HepG2 (cell line): ENCODE measurements around the gene P4HTM. TPM values are rescaled to one million over a fixed set of nuclear protein-coding genes. Genes with fewer than 3 reads are reported as not detected.

Experiments used
- ATAC-seq: fragments of 200-7000 bp; cut with Tn5 transposase; 3 replicates; pipeline ENCODE4 v1.9.1; 2020; ENCODE audit warnings: mild to moderate bottlenecking, moderate library complexity
- BruUV-seq: library from RNA; stranded (reverse); fragments of 400-500 nt; replicated peaks from 2 replicates; lab custom pipeline; 2021; lab: Mats Ljungman, UMichigan
- CTCF ChIA-PET: fragments of 300-600 bp; formaldehyde crosslinking; extraction: SDS; loops from one replicate; lab custom pipeline; 2021; ENCODE audit warnings: low total read pairs, inconsistent platforms, low intra/inter-chr PET ratio; lab: Yijun Ruan, JAX
- POLR2A ChIA-PET: fragments of 350-600 bp; sonication (Branson Sonifier 250); formaldehyde crosslinking; loops from one replicate; lab custom pipeline; 2020; ENCODE audit warnings: antibody characterized with exemption, inconsistent platforms; lab: Yijun Ruan, JAX
- DNase-seq: peaks from one replicate; pipeline ENCODE4 v3.0.0-alpha.2; 2015; ENCODE audit warnings: low spot score
- FAIRE-seq: peaks from 3 replicates; lab custom pipeline; 2011; peaks lifted over from hg19 to GRCh38; lab: Jason Lieb, UNC
- H2AFZ ChIP-seq: one replicate; pipeline ENCODE4 v1.6.1; 2011; ENCODE audit warnings: low read length, inconsistent platforms
- H3K27ac ChIP-seq: fragments of 300-600 bp; 3 replicates; pipeline ENCODE4 v1.8.0; 2011; ENCODE audit warnings: mixed run types, mild to moderate bottlenecking, mixed read lengths, low read length, inconsistent platforms; ENCODE audit not compliant: insufficient read depth; ENCODE audit errors: extremely low read length
- H3K27me3 ChIP-seq, 2 experiments: fragments of 200-600 bp in 1 of 2; 2 replicates in 1 of 2; 3 replicates in 1 of 2; pipeline versions ENCODE4 v1.6.0 to v1.8.0; 2011; ENCODE audit warnings: low read length in 2 of 2, mild to moderate bottlenecking in 2 of 2, moderate library complexity in 2 of 2, inconsistent platforms in 1 of 2; ENCODE audit not compliant: insufficient read depth in 2 of 2, control insufficient read depth in 1 of 2
- H3K36me3 ChIP-seq, 2 experiments: fragments of 200-600 bp in 1 of 2; replicated peaks in 1 of 2; 2 replicates in 1 of 2; 3 replicates in 1 of 2; pipeline versions ENCODE4 v1.5.1 to v1.8.0; 2011; ENCODE audit warnings: low read length in 2 of 2, inconsistent platforms in 1 of 2; ENCODE audit not compliant: insufficient read depth in 2 of 2, control insufficient read depth in 1 of 2
- H3K4me1 ChIP-seq: 2 replicates; pipeline ENCODE4 v1.5.1; 2012; ENCODE audit warnings: low read length, inconsistent platforms; ENCODE audit not compliant: insufficient read depth
- H3K4me2 ChIP-seq: 2 replicates; pipeline ENCODE4 v1.6.0; 2011; ENCODE audit warnings: low read depth, low read length, inconsistent platforms
- H3K4me3 ChIP-seq, 3 experiments: fragments of 200-600 bp in 1 of 3; sonication (generic), shearing (Covaris generic) in 1 of 3; replicated peaks in 1 of 3; 2 replicates each; pipeline ENCODE4 v1.5.1; 2011 to 2016; ENCODE audit warnings: low read length in 3 of 3, inconsistent platforms in 2 of 3, low read depth in 2 of 3, mild to moderate bottlenecking in 2 of 3, control low read depth in 1 of 3, mixed read lengths in 1 of 3; ENCODE audit not compliant: insufficient read depth in 1 of 3
- H3K79me2 ChIP-seq: one replicate; pipeline ENCODE4 v1.6.1; 2011; ENCODE audit warnings: low read length, inconsistent platforms; ENCODE audit not compliant: insufficient read depth
- H3K9ac ChIP-seq: 2 replicates; pipeline ENCODE4 v1.6.0; 2011; ENCODE audit warnings: mild to moderate bottlenecking, low read depth, low read length, inconsistent platforms; ENCODE audit not compliant: insufficient read depth
- H3K9me3 ChIP-seq: 2 replicates; pipeline ENCODE4 v1.5.1; 2012; ENCODE audit warnings: mild to moderate bottlenecking, low read length
- H4K20me1 ChIP-seq: 2 replicates; pipeline ENCODE4 v1.6.0; 2011; ENCODE audit warnings: inconsistent platforms, mild to moderate bottlenecking, low read length, moderate library complexity; ENCODE audit not compliant: insufficient read depth
- ATF6 ChIP-seq: sonication (generic); formaldehyde crosslinking; conservative IDR thresholded peaks from 2 replicates; pipeline ENCODE4 v1.4.0; 2020; ENCODE audit warnings: missing genetic modification reagents
- CENPX ChIP-seq: sonication (generic); formaldehyde crosslinking; IDR thresholded peaks from 2 replicates; pipeline ENCODE4 v1.9.0; 2021; ENCODE audit warnings: mild to moderate bottlenecking, missing genetic modification reagents, moderate library complexity
- DNMT3B ChIP-seq: conservative IDR thresholded peaks from 2 replicates; pipeline ENCODE4 v1.6.1; 2016; ENCODE audit warnings: missing biosample characterization, control low read depth
- MEIS2 ChIP-seq: sonication (generic); formaldehyde crosslinking; IDR thresholded peaks from 2 replicates; pipeline ENCODE4 v1.9.0; 2021; ENCODE audit warnings: mild to moderate bottlenecking, missing genetic modification reagents
- MYPOP ChIP-seq: sonication (generic); formaldehyde crosslinking; IDR thresholded peaks from 2 replicates; pipeline ENCODE4 v1.8.1; 2023; ENCODE audit warnings: mild to moderate bottlenecking, moderate library complexity, missing genetic modification reagents
- POLR2A ChIP-seq, 2 experiments: IDR thresholded peaks; 2 replicates each; pipeline ENCODE4 v1.6.1; 2011; ENCODE audit warnings: low read depth in 2 of 2, low read length in 2 of 2, mild to moderate bottlenecking in 1 of 2, moderate library complexity in 1 of 2; ENCODE audit not compliant: insufficient read depth in 1 of 2
- POLR2G ChIP-seq: fragments of 200-400 bp; formaldehyde crosslinking; IDR thresholded peaks from 2 replicates; pipeline ENCODE4 v1.6.1; 2018; ENCODE audit warnings: mild to moderate bottlenecking, low read depth, low read length, moderate library complexity
- RBFOX2 ChIP-seq: fragments of 200-400 bp; formaldehyde crosslinking; IDR thresholded peaks from 2 replicates; pipeline ENCODE4 v1.6.1; 2017; ENCODE audit warnings: low read depth, mild to moderate bottlenecking, low read length
- REL ChIP-seq: sonication (generic); formaldehyde crosslinking; conservative IDR thresholded peaks from 2 replicates; pipeline ENCODE4 v1.8.0; 2022; ENCODE audit warnings: mild to moderate bottlenecking, missing genetic modification reagents, moderate library complexity
- SNAPC4 ChIP-seq: sonication (generic); formaldehyde crosslinking; IDR thresholded peaks from 2 replicates; pipeline ENCODE4 v1.4.0; 2020; ENCODE audit warnings: mild to moderate bottlenecking, missing genetic modification reagents
- TGIF2 ChIP-seq: IDR thresholded peaks from 2 replicates; pipeline ENCODE4 v1.6.1; 2016; ENCODE audit warnings: control low read depth, missing compliant biosample characterization
- ZNF564 ChIP-seq: sonication (generic); formaldehyde crosslinking; IDR thresholded peaks from 2 replicates; pipeline ENCODE4 v1.8.1; 2023; ENCODE audit warnings: mild to moderate bottlenecking, missing genetic modification reagents
- ZNF572 ChIP-seq: sonication (generic); formaldehyde crosslinking; IDR thresholded peaks from 2 replicates; pipeline ENCODE4 v1.5.1; 2020; ENCODE audit warnings: mild to moderate bottlenecking, missing genetic modification reagents
- ZNF672 ChIP-seq: sonication (generic); formaldehyde crosslinking; IDR thresholded peaks from 2 replicates; pipeline ENCODE4 v1.8.1; 2022; ENCODE audit warnings: missing genetic modification reagents
- WGBS: methylation state at CpG from one replicate; pipeline ENCODE4 v1.1.6; 2017; ENCODE audit warnings: low lambda C conversion rate; 5-methylcytosine and 5-hydroxymethylcytosine counted together
- in situ Hi-C: cut with HindIII; loops from 2 replicates; pipeline ENCODE4 v1.10.0; 2017; ENCODE audit warnings: low pct_unique_long_range_greater_than_20kb; ENCODE audit not compliant: extremely low pct_ligation_motif_present
- intact Hi-C: fragments of 100-400 bp; cut with micrococcal nuclease; formaldehyde crosslinking; loops from one replicate; pipeline ENCODE4 v1.10.0; 2022; ENCODE audit not compliant: unreplicated experiment
- polyA plus RNA-seq, 8 experiments: library from polyadenylated mRNA; depleted of rRNA in 3 of 8; stranded (reverse) in 7 of 8; unstranded in 1 of 8; fragments of >200 nt; fragmentation: Illumina TruSeq in 4 of 8; extraction: Trizol in 4 of 8; gene quantifications; 2 replicates each; pipeline versions ENCODE4 v1.2.1 to v1.2.3, GENCODE V29; 2011 to 2016; ENCODE audit warnings: low read depth in 4 of 8, missing spikeins in 1 of 8, mixed read lengths in 1 of 8; ENCODE audit not compliant: insufficient read depth in 1 of 8
- total RNA-seq, 5 experiments: library from RNA; depleted of rRNA; stranded (reverse); fragments of >200 nt; fragmentation: Illumina TruSeq; extraction: Trizol; gene quantifications; 2 replicates each; pipeline ENCODE4 v1.2.3, GENCODE V29; 2016; ENCODE audit warnings: low read depth in 1 of 5

The P4HTM gene
- total and polyA plus RNA-seq, 2 of the 13 experiments (the other 11 are each of a cell fraction or from before 2014, with no cell fraction given), result 0.01 TPM; not detected in 1

- H4K20me1 ChIP-seq, result no peaks in the 10 kb centered on the region
- intact Hi-C loops, result no loop called here
- H3K27me3 ChIP-seq, result no peaks in the 10 kb centered on the region
- WGBS, result 91% methylated on average over 8 of the region's 9 CpGs
- ChIA-PET CTCF (no interaction called here), POLR2A (interaction anchor here (2.3 to 11.1 kb wide), 2 partner anchors 18 to 21 kb away, joined by 38 to 280 read pairs; partner anchors contain the start of gene WDR6)
- FAIRE-seq (no peak), DNase-seq (no peak), ATAC-seq (no peak)
- H3K9ac ChIP-seq, result no peak overlapping the region
- H3K4me1 ChIP-seq, result peaks cover 55% of the 10 kb centered on the region
- in situ Hi-C loops, result no loop called here
- 0 out of 2 replicates have a peak overlapping the region, but pooled peaks have one; percentile 90 for H3K4me2 ChIP-seq
- no peaks in the 10 kb centered on the region for H3K9me3 ChIP-seq
- no peak overlapping the region for H3K27ac ChIP-seq
- BruUV-seq, result no TSS peak
- peaks cover 28 to 55% of the 10 kb centered on the region in 2 experiments for H3K36me3 ChIP-seq
- H3K4me3 ChIP-seq, result no peak overlapping the region
- peaks cover 22% of the 10 kb centered on the region for H3K79me2 ChIP-seq
- no peak overlapping the region for H2AFZ ChIP-seq
- TF ChIP-seq DNMT3B (CRISPR knock-in tag) (no peak), REL (no peak), POLR2G (peak; percentile 64), SNAPC4 (CRISPR knock-in tag) (no peak), MYPOP (CRISPR knock-in tag) (no peak), ZNF672 (CRISPR knock-in tag) (no peak), ATF6 (CRISPR knock-in tag) (no peak), MEIS2 (no peak), ZNF572 (CRISPR knock-in tag) (no peak), ZNF564 (no peak), RBFOX2 (no peak), POLR2A (IDR thresholded peaks at IDR 0.05; ENCODE audit: insufficient read depth in 1 of 2, low read depth in 2 of 2, low read length in 2 of 2) (0 out of 4 replicates have a peak, but pooled peaks of 1 of the 2 experiments have one; percentile 5), TGIF2 (CRISPR knock-in tag) (0 out of 2 replicates have a peak, but pooled peaks have one; percentile 41), CENPX (CRISPR knock-in tag) (no peak)
Observed at GRCh38 chr3:49027634-49028033, 37.6 kb downstream of the P4HTM start.
